GM12865 (cell line): Measurements from ENCODE around the gene APP.
"Not testable (repeated sequence)": the region's sequence is repeated elsewhere in the genome, so short reads cannot be mapped to it uniquely, and the experiment has no call there.

Source experiments
- DNase-seq: peaks from one replicate; pipeline ENCODE4 v3.0.0; 2010; ENCODE audit warnings: low read depth
- H3K4me3 ChIP-seq: 2 replicates; pipeline ENCODE4 v1.5.1; 2011; ENCODE audit warnings: mild to moderate bottlenecking, low read depth, low read length, control low read depth
- CTCF ChIP-seq: IDR thresholded peaks from 2 replicates; pipeline ENCODE4 v1.5.1; 2011; ENCODE audit warnings: low read length, control low read depth, low read depth, inconsistent platforms; ENCODE audit not compliant: insufficient read depth; ENCODE audit errors: missing control alignments

The APP gene

DNA sequence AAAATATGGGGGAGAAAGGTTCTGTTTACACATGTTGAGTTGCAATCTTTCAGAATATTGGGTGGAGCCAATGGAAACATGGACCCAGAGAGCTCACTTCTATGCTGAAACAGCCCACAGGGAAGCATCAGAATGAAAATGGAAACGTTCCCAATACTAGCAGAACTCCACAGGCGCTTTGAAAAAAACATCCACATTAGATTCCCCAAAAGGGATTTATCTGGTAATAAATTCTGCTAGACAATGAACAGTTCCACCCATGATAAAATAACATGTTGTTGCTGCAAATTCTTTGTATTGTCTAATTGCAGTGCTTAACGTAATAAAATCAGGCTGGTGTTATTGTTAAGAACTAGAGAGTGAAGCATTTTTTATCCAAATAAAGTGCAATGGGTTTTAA, 238.8 kb downstream of the APP start:
- no peak for TF ChIP-seq CTCF
- DNase-seq: no peak
- H3K4me3 ChIP-seq: no peak overlapping the region

GRCh38 chr21:25929856-25930520, 240.6 kb downstream of the APP start:
- DNase-seq: no peak
- TF ChIP-seq CTCF: no peak
- no peak overlapping the region for H3K4me3 ChIP-seq

DNA sequence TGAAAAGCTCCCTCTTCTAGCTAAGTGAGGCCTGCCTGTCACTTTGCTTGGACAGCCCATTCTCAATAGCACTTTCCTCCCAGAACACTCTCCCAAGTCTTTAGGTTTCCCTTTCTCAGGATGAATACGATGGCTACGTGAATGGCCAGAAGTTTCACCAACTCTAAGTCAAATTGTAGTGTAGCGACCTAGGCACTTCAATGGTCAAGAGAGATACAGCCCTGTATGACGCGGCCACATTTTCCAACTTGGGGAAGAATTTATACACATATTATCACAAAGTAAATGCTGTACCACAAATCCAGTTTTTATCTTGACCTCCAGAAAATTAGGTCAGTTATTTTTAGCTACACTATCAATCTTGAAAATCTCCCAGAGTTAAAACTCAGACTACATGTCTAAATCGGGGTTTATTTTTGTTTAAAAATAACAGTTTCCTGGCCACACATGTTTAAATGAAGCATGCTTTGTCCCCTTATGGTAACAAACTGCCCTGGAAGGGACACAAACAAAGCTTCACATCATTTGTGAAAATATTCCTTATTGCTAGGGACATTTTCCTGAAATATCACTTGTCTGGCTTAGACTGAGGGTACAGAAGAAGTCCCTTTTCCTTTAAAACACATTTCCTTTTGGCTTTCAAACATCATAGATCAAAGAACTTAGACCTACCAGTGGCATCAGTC, 243.2 kb downstream of the APP start:
- TF ChIP-seq CTCF: no peak
- DNase-seq: no peak
- H3K4me3 ChIP-seq: no peak overlapping the region

DNA sequence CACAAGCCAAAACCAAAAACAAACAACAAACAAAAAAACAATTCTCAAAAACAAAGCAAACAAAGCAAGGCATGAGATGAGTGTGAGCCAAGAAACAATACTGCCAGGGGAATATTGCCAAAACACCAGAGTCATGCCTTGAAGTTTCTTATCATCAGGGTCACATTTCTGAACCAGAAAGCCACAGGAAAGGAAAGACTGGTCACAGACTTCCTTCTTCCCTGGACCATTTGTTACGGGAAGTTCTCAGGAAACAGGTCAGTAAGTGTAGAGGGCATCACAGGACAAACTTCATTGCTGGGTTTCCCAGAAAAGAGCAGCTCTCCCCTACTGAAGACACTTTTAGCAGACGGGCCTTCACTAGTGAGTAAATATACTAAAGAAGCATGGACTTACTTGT, 244.6 kb downstream of the APP start:
- no peak overlapping the region for H3K4me3 ChIP-seq
- no peak for TF ChIP-seq CTCF
- DNase-seq: no peak

DNA sequence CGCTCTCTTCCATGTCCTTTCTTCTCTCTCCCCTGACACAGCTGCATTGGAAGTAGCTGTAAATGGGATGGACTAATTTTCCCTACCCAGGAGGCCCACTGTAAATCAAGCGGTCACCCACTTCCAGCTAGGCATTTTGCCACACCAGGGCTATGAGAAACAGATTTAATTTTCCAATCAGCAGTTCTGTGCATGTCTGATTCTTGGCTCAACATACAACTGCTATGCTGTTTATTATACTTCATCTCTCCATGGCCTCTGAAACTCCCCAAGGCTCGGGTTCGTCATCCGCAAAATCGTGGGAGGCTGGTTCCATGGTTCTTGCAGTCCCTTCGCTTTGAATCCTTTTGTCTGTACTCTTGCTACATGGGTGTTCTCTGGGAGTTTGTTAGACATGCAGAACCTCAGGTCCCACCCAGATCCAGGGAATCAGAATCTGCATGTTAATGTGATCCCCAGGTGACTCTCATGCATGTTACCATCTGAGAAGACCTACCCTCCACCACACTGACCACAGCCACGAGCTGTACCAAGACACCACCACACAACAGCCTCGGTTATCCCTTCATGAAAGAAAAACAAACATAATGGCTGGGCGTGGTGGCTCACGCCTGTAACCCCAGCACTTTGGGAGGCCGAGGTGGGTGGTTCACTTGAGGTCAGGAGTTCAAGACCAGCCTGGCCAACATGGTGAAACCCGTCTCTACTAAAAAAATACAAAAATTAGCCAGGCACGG, 245.3 kb downstream of the APP start:
- H3K4me3 ChIP-seq: no peak overlapping the region
- no peak for DNase-seq
- no peak for TF ChIP-seq CTCF

DNA sequence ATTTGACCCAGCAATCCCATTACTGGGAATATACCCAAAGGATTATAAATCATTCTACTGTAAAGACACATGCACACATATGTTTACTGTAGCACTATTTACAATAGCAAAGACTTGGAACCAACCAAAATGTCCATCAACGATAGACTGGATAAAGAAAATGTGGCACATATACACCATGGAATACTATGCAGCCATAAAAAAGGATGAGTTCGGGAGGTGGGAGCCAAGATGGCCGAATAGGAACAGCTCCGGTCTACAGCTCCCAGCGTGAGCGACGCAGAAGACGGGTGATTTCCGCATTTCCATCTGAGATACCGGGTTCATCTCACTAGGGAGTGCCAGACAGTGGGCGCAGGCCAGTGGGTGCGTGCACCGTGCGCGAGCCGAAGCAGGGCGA, 252.4 kb downstream of the APP start:
- not testable (repeated sequence) for DNase-seq, H3K4me3 ChIP-seq

GRCh38 chr21:25916226-25916625, 254.3 kb downstream of the APP start:
- no peak overlapping the region for H3K4me3 ChIP-seq
- TF ChIP-seq CTCF: no peak
- no peak for DNase-seq
